Measurements from ENCODE around the gene FIS1.
A peak's percentile ranks its signal among the peaks of the same experiment; 100 is the strongest.
"Not testable (repeated sequence)": the region's sequence is repeated elsewhere in the genome, so short reads cannot be mapped to it uniquely, and the experiment has no call there.

Gene FIS1

DNA sequence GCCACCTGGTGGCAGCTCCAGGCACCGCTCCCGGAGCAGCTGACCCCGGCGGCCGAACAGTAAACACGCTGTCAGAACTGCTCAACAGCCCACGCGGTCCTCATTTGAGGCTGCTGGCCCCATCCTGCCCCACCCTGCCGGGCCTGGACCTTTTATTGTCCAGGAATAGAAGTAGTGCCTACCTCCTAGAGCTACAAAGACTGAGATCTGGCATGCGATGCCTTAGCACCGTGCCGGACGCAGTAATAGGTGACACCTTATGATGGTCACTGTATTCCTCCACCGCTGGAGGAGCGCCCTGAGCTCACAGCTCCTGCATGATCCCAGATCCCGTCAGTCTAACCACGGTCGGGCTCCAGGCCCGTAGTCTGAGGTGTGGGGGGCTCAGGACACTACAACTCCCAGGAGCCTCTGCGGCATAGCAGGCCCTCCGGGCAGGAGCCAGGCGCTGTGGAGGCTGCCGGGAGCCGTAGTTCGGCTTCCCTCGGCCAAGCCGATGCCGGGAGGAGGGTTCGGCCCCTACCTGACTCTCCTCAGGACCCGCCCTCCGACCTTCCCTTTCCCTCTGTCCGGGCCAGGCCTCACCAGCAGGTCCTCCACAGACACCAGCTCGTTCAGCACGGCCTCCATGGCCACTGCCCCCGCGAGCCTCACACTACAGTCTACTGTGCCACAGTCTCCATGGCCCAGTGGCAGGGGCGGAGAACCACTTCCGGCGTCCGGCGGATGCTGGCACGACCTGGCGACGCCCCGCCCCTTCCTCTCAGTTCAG, at the start of gene FIS1:
Gene FIS1 (minus strand): TSS at position 707 of the 772 bp plus-strand sequence. CDS start 77 bp downstream, at position 630.
- intact Hi-C loops (cut with DNase I): loop anchor here (2.0 kb wide), 1 partner anchor 26 kb away; the partner anchor contains the start of gene ZNHIT1

DNA sequence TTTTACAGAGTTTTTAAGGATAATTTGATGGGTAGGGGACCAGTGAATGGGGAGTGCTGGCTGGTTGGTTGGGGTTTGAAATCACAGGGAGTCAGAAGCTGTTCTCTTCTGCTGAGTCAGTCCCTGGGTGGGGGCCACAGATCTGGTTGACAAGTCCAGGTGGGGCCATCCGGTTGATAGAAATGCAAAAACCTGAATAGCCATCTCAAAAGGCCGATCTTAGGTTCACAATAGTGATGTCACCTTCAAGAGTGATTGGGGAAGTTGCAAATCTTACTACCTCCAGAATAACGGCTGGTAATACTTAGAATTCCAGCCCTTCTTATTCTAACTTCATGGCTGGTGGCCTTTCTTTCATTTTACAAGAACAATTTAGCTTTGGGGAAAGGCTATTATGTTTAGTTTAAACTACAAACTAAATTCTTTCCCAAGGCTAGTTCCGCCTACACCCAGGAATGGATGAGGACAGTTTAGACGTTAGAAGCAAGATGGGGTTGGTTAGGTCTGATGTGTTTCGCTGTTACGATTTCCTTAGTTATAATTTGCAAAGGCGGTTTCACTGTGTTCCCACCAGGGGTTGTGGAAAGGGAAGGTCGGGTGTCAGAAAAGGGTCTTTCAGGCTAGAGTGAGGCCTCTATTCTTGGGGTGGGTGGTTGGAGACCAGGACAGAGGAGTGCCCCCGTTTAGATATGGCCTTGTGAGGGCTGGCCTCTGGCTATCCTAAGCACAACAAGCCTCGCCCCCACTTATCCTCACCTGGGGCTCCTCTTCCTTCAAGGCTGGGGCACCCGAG, 49.4 kb upstream of the FIS1 start:
- intact Hi-C loops (cut with DNase I): no loop called here
- no peak for DNase-seq

More for the DNA sequence above, at the start of gene FIS1:
- peak; percentile 86 to 98 (median 95) for DNase-seq

DNA sequence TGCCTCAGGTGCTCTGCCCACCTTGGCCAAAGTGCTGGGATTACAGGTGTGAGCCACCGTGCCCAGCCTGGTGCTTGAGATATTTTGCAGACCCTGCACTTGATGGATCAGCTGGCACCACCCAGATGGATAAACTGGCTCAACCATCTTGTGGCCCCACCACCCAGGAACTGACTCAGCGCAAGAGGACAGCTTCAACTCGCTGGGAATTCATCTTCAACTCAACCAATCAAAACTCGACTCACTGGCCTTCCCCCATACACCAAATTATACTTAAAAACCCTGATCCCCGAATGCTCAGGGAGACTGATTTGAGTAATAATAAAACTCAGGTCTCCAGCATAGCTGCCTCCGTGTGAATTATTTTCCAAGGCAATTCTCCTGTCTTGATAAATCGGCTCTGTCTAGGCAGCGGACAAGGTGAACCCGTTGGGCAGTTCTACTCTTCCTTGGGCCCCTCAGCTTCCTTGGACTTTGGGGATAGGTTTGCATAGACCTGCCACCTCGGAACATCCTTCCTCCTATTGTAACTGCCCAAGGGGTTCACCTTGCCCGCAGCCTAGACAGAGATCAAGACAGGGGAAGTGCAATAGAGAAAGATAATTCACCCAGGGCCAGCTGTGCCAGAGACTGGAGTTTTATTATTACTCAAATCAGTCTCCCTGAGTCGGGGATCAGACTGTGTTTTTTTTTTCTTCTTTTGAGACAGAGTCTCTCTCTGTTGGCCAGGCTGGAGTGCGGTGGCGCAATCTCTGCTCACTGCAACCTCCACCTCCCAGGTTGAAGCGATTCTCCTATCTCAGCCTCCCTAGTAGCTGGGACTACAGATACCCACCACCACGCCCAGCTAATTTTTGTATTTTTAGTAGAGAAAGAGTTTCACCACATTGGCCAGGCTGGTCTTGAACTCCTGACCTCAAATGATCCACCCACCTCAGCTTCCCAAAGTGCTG, 48.5 kb upstream of the FIS1 start:
- DNase-seq; intact Hi-C loops (cut with DNase I): not testable (repeated sequence)

DNA sequence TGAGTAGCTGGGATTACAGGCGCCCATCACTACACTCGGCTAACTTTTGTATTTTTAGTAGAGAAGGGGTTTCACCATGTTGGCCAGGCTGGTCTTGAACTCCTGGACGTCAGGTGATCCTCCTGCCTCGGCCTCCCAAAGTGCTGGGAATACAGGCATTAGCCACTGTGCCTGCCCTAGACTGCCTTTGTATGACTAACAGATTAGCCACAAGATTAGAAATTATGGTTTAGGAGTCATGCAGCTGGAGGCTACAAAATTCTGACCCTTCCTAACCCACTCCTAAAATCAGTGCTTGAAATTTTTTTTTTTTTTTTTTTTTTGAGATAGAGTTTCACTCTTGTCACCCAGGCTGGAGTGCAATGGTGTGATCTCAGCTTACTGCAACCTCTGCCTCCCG, 47.7 kb upstream of the FIS1 start:
- intact Hi-C loops (cut with DNase I); DNase-seq: not testable (repeated sequence)

DNA sequence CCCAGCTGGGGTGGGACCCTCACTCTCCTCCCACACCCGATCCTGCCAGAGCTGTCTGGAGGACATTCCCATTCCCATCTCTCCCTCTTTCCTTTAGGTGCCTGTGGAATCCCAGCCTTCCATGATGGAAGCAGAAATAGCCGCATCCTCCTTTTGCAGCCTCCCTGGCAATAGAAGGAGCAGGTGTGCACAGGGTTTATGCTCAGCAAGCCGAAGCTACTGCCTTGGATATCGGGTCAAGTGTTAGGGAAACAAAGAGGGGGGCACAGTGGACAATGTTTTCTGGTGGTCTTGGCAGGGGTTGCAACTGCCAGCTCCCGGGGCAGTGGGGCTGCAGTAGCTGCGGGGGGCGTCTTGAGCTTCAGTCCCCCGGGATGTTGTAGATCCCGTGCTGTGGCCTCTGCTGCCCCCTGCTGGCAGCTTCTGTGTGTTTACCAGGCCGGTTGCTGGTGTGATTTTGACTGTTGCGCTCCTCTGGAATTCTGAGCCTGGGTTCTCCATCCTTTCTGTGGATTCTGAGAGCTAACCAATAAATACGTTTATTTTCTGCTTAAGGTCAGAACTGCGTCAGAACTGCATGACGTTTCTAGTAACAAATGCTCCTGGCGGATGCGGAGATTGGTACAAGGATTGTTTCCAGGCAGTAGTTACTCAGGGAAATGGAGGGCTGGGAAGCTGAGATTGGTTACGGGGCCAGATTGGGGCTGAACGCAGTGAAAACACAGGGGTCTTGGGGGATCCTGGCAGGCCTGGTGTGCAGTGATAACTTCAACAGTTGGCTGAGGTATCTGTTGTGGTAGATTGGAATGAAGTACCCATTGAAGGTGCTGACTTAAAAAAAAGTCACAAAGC, 45.5 kb upstream of the FIS1 start:
- DNase-seq: peak; percentile 39 to 90 (median 78)

DNA sequence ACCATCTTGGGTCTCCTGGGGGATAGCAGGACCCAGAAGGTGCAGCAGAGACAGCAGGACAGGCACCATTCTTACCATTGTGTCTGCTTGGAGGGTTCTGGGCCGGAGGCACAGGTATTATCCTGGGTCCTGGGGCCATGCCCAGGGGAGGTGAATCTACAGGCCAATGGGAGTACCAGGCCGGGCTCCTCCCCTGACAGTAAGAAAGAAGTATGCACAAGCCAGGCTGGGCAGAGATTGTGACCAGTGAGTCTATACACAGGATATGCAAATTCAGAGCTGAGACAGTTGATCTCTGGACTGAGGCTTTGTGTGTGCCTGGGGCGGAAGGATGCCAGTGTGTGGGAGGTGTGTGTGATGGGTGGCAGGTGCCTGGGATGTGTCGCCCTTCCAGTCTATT, 44.8 kb upstream of the FIS1 start:
- DNase-seq: not testable (repeated sequence)
- intact Hi-C loops (cut with DNase I): loop anchor here (5.0 to 10.0 kb wide), 2 partner anchors 75 to 147 kb away; partner anchors contain the start of genes PLOD3 and ZNHIT1

More for the DNA sequence above, 45.5 kb upstream of the FIS1 start:
- intact Hi-C loops (cut with DNase I): not testable (repeated sequence)

DNA sequence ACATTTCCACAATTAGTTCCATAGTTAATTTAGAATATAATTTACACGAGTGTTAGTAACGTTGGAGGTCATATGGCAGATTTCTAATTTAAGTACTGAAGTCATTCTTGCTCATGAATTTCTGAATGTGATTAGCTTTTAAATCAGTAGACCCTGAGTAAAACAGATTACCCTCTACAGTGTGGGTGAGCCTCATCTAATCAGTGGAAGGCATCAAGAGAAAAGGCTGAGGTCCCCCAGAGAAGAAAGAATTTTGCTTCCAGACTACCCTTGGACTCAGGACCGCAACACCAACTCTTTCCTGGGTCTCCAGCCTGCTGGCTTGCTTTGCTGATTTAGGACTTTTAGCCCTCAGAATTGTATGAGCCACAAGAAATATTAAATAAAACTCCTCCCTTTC, 43.6 kb upstream of the FIS1 start:
- intact Hi-C loops (cut with DNase I): loop anchor here (5.0 to 10.0 kb wide), 2 partner anchors 74 to 146 kb away; partner anchors contain the start of genes PLOD3 and ZNHIT1
- DNase-seq: no peak

DNA sequence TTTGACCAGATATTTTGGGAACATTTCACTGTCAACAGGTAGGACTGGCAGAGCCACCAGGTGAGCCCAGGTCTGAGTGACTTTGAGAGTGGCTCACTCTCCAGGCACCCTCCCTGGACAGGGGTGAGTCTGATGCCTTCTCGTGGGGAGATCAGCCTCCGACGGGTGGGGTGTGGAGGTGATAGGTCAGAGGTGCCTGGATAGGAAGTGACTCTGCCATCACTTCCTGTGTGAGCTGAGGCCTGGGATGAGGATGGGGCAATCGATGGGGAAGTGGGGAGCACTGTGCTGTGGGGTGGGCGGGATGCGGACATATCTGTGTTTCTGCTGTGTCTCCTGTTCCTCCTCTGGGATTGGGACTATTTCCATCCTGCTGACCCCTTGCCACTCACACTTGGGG, 42.2 kb upstream of the FIS1 start:
- no peak for DNase-seq
- intact Hi-C loops (cut with DNase I): loop anchor here (5.0 to 10.0 kb wide), 2 partner anchors 72 to 145 kb away; partner anchors contain the start of genes PLOD3 and ZNHIT1

DNA sequence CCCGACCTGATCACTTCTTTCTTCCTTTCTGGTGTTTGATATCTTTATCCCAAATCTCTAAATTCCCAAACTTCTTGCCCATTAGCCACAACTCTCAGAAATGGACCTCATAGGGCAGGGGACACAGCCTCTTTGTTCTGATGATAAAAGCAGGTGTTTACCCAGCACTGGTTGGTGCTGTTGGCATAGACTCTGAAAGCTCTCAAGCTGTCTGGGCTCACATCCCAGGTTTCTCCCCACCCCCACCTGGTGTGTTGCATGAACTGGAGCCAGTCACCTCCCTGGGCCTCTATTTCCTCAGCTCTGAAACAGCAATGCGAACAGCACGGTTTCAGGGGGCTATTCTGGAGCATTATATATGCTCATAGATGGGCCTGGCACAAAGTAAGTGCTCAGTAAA, 41.0 kb upstream of the FIS1 start:
- intact Hi-C loops (cut with DNase I): loop anchor here (5.0 to 10.0 kb wide), 2 partner anchors 71 to 144 kb away; partner anchors contain the start of genes PLOD3 and ZNHIT1
- not testable (repeated sequence) for DNase-seq

DNA sequence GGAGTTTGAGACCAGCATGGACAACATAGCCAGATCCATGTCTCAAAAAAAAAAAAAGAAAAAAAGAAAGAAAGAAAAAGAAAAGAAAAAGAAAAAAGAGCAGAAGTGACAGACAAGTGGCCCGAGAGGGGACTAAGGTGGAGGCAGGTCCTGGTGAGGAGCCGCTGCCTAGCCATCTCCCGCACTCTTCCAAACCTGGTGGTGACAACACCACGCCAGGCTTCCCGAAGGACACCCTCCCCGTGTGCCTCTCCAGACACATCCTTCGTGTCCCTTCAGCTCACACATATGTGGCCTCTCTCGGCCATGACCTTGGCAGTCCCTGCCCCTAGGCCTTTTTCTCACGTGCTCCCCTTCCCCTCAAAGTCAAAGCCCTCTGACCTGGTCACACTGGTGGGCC, 40.3 kb upstream of the FIS1 start:
- DNase-seq: no peak
- intact Hi-C loops (cut with DNase I): loop anchor here (5.0 to 10.0 kb wide), 2 partner anchors 70 to 143 kb away; partner anchors contain the start of genes PLOD3 and ZNHIT1

DNA sequence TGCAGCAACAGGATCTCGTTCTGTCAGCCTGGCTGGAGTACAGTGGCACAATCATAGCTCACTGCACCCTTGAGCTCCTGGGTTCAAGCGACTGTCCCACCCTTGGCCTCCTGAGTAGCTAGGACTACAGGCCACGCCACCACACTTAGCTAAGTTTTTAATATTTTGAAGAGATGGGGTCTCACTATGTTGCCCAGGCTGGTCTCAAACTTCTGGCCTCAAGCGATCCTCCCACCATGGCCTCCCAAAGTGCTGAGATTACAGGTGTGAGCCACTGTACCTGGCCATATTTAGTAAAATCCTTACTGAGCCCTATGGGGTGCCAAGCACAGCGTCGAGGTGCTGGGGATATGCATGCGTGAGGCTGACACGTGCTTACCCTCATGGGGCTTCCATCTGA, 36.0 kb upstream of the FIS1 start:
- intact Hi-C loops (cut with DNase I): loop anchor here (10.0 kb wide), 1 partner anchor 66 kb away; the partner anchor contains the start of genes PLOD3 and ZNHIT1
- not testable (repeated sequence) for DNase-seq

DNA sequence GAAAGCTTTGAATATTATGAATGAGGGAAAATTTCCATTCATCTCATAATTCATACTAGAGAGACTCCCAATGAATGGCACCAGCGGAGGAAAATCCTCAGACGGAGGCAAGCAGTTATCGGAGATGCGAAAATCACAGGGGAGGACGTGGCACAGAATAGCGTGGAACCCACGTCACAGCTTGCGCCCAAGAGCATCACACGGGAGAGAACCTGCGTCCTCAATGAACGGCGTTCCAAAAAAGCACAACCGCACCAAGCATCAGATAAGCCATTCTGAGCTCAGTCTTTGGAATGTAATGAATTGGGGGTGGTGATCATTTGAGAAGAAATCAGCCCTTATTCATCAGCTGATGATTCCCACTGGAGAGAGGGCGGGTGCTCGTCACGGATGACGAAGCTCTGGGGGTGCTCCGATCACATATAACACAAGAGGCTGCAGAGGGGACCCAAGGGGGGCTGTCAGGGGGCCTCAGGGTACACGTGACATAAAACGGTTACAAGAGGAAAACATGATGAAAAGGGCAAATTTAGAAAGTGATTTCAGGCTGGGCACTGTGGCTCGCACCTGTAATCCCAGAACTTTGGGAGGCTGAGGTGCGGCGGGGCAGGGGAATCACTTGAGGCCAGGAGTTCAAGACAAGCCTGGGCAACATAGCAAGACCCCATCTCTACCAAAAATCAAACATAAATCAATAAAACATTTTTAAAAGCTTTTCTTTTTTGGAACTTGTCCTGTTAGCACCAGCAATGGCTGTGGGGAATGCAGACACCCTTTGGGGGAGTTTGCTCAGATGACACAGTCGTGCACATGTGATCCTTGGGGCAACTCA, 33.8 kb upstream of the FIS1 start:
- intact Hi-C loops (cut with DNase I): no loop called here

DNA sequence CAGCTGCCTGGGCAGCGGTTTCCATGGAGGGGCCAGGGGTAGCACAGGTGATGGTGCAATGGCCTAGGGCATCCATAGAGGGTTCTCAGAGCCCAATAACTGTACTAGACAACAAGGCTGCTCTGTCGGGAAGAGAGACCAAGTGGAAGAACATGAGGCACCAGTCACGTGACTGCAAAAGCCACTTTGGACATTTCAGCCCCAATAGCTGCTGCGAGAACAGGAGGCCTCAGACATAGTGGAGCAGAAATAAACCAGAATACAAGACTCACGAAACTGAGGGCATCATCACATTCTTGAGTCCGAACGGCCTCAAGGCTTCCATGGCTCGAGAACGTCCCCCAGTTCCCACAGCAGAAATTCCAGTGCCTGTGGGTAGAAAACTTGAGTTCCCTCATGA, 32.3 kb upstream of the FIS1 start:
- no peak for DNase-seq
- intact Hi-C loops (cut with DNase I): no loop called here

More for the DNA sequence above, 33.8 kb upstream of the FIS1 start:
- peak in 40 of 42 donors; percentile 9 to 84 (median 52) for DNase-seq

DNA sequence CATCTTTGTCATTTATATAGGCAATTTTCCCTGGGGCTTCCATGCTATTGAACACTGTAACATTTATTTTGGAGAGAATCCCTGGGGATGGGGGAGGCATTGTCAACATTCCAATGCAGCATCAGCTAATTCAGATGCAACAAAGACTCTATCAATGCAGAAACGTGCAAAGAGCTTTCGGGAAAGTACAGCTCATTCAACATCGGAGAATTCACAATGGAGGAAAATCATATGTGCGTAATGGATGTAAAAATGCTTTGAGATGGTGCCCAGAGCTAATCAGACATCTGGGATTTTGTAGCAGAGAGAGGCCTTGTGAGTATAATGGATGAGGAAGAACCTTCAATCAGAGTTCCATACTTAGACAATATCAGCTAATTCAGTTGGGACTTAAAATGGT, 28.3 kb upstream of the FIS1 start:
- intact Hi-C loops (cut with DNase I): no loop called here
- no peak for DNase-seq

DNA sequence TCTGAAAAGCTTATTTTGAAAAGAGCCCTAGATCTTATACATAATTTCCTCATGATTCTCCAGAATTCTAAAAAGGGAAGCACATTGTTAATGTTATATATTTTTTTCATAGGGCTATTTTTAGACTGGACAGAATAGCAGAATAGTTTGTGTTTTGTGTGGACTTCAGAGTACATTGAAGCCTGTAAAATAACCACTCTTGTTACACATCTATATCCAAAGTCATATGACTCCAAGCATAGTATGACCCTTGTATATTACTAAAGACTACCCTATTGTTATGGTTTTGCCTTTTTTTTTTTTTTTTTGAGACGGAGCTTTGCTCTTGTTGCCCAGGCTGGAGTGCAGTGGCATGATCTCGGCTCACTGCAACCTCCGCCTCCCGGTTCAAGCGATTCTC, 26.1 kb upstream of the FIS1 start:
- intact Hi-C loops (cut with DNase I): no loop called here
- DNase-seq: no peak

DNA sequence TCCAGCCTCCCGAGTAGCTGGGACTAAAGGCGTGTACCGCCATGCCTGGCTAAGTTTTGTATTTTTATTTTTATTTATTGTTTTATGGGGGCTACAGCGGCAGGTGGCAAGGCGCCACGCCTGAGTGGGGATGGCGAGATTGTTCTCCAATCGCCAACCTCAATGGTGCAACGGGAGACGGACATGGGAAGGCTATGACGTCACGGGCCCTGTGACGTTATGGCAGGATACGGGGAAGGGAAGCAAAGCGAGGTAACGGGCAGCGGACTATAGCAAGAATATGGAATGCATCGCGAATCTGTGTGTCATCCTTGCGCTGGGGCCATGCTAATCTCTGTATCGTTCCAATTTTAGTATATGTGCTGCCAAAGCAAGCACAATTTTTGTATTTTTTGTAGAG, 24.8 kb upstream of the FIS1 start:
- DNase-seq: no peak
- intact Hi-C loops (cut with DNase I): no loop called here
